GM18508 (cell line): ENCODE data around the gene ACE.

Experiments used
- ATAC-seq: cut with Tn5 transposase; IDR thresholded peaks from one replicate; pipeline ENCODE4 v1.9.1; 2021; ENCODE audit warnings: moderate number of reproducible peaks; ENCODE audit not compliant: insufficient read depth, unreplicated experiment

Gene ACE

GRCh38 chr17:63474174-63474573 is 2.7 kb upstream of the ACE start:
- ATAC-seq: no peak

- no peak for ATAC-seq
Measured at GRCh38 chr17:63474586-63475460, 2.0 kb upstream of the ACE start.

GRCh38 chr17:63475491-63476412 is 1.1 kb upstream of the ACE start:
- no peak for ATAC-seq

GRCh38 chr17:63476459-63476853 is 405 bp upstream of the ACE start:
- ATAC-seq: no peak

- ATAC-seq: no peak
Measured at GRCh38 chr17:63477480-63478440, 899 bp downstream of the ACE start.

- no peak for ATAC-seq
Measured at GRCh38 chr17:63478814-63479494, 2.1 kb downstream of the ACE start.

GRCh38 chr17:63479495-63480184 is 2.8 kb downstream of the ACE start:
- ATAC-seq: no peak

GRCh38 chr17:63480192-63480784 is 3.4 kb downstream of the ACE start:
- ATAC-seq: no peak

GRCh38 chr17:63480826-63481487 is 4.1 kb downstream of the ACE start:
- no peak for ATAC-seq

GRCh38 chr17:63481488-63481870 is 4.6 kb downstream of the ACE start:
- ATAC-seq: no peak

GRCh38 chr17:63482509-63482908 is 5.6 kb downstream of the ACE start:
- no peak for ATAC-seq

GRCh38 chr17:63483038-63483437 is 6.2 kb downstream of the ACE start:
- ATAC-seq: no peak

GRCh38 chr17:63483655-63484575 is 7.1 kb downstream of the ACE start:
- ATAC-seq: no peak

GRCh38 chr17:63486317-63487013 is 9.6 kb downstream of the ACE start:
- ATAC-seq: no peak

GRCh38 chr17:63487014-63487339 is 10.1 kb downstream of the ACE start:
- no peak for ATAC-seq

GRCh38 chr17:63488851-63489250 is 12.0 kb downstream of the ACE start:
- no peak for ATAC-seq

- no peak for ATAC-seq
Measured at GRCh38 chr17:63489291-63489690, 12.4 kb downstream of the ACE start.
